Measurements from ENCODE around the gene TTC7B.

DNA sequence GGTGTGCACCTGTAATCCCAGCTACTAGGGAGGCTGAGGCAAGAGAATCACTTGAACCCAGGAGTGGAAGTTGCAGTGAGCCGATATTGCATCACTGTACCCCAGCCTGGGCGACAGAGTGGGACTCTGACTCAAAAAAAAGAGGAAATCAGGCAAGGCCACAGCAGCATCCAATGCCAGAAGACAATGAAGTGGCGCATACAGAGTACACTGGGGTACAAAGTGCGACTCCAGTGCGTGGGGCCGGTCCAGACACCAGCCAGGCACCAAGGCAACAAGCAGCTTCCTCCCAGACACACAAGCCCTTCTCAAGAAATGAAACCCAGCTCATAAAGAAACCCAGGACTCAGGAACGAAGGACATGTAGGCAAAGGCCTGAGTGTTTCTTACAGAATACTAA lies 28.2 kb downstream of the TTC7B start:
- TF ChIP-seq POLR2A (IDR thresholded peaks at IDR 0.05) (no peak), EP300 (IDR thresholded peaks at IDR 0.05) (no peak)
- TF ChIP-seq, protein P1, sequence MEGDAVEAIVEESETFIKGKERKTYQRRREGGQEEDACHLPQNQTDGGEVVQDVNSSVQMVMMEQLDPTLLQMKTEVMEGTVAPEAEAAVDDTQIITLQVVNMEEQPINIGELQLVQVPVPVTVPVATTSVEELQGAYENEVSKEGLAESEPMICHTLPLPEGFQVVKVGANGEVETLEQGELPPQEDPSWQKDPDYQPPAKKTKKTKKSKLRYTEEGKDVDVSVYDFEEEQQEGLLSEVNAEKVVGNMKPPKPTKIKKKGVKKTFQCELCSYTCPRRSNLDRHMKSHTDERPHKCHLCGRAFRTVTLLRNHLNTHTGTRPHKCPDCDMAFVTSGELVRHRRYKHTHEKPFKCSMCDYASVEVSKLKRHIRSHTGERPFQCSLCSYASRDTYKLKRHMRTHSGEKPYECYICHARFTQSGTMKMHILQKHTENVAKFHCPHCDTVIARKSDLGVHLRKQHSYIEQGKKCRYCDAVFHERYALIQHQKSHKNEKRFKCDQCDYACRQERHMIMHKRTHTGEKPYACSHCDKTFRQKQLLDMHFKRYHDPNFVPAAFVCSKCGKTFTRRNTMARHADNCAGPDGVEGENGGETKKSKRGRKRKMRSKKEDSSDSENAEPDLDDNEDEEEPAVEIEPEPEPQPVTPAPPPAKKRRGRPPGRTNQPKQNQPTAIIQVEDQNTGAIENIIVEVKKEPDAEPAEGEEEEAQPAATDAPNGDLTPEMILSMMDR (IDR thresholded peaks at IDR 0.05) = no peak
